ENCODE results near the gene NEK10. TPM values are rescaled to one million over a fixed set of nuclear protein-coding genes. Genes with fewer than 3 reads are reported as not detected.

Gene NEK10
- total RNA-seq (0.36 and 0.49 TPM in 2 replicates), polyA plus RNA-seq (0.49 and 0.55 TPM in 2 replicates), polyA minus RNA-seq (0.60 and 1.5 TPM in 2 replicates)
- 1.4 TPM for total RNA-seq (2013)

- intact Hi-C loops (cut with micrococcal nuclease), result loop anchor here (1.0 to 2.0 kb wide), 3 partner anchors 10 to 980 kb away; partner anchors contain the start of genes AZI2, SLC4A7 and ZCWPW2
- Mint-ChIP-seq H3K27me3 (peaks cover 3% of the 10 kb centered on the region), H3K27ac (peak within 1 kb of the TSS; percentile 78), H3K4me3 (peak within 1 kb of the TSS; percentile 94), H3K9me3 (ENCODE audit: insufficient read depth) (no peaks in the 10 kb centered on the region), H3K4me1 (peaks cover 17% of the 10 kb centered on the region)
- no peak for TF ChIP-seq EZH2 (IDR thresholded peaks at IDR 0.05; ENCODE audit: borderline replicate concordance, insufficient read depth, low read depth, low read length, poor library complexity, severe bottlenecking)
- no peak for TF ChIP-seq CTCF (IDR thresholded peaks at IDR 0.05)
- 1% methylated on average over 48 of the region's 48 CpGs for WGBS (ENCODE audit: insufficient coverage)
- DNase-seq (peak; percentile 92), ATAC-seq (ENCODE audit: low read depth) (peak; percentile 98)
- peak within 1 kb of the TSS; percentile 73 for H2AFZ ChIP-seq (ENCODE audit: insufficient read depth, low read depth, low read length, poor library complexity, severe bottlenecking)
- H3K27me3 ChIP-seq (replicated peaks in 1 of 4; ENCODE audit: control extremely low read depth in 1 of 4, control insufficient read depth in 3 of 4, insufficient read depth in 4 of 4, low read length in 3 of 4), result no peaks in the 10 kb centered on the region
- H3K4me1 ChIP-seq (ENCODE audit: control insufficient read depth in 2 of 2, insufficient read depth in 2 of 2, low read length in 2 of 2), result peaks cover 7 to 14% of the 10 kb centered on the region in 2 donors
- ChIA-PET CTCF (interaction anchor here (0.6 to 1.8 kb wide), 4 partner anchors 9 to 1747 kb away, joined by 3 to 10 read pairs (median 4); no protein-coding TSS in a partner anchor), POLR2A (no interaction called here)
- peak within 1 kb of the TSS; percentile 71 for H3K9ac ChIP-seq (ENCODE audit: low read length)
- peak within 1 kb of the TSS; percentile 52 to 69 (median 61) for H3K4me3 ChIP-seq (ENCODE audit: control extremely low read depth in 1 of 5, extremely low read depth in 1 of 5, insufficient read depth in 1 of 5, low read depth in 2 of 5, low read length in 4 of 5)
- H3K36me3 ChIP-seq (replicated peaks in 1 of 2; ENCODE audit: control extremely low read depth in 1 of 2, control insufficient read depth in 1 of 2, extremely low read depth in 1 of 2, insufficient read depth in 2 of 2, low read length in 1 of 2), result no peaks in the 10 kb centered on the region
- no peaks in the 10 kb centered on the region for H3K9me3 ChIP-seq (ENCODE audit: control extremely low read depth in 1 of 3, control insufficient read depth in 2 of 3, insufficient read depth in 1 of 3, low read length in 2 of 3)
- no peak within 1 kb of the TSS for H3K27ac ChIP-seq (ENCODE audit: low read length in 2 of 2)
- no peaks in the 10 kb centered on the region for H4K20me1 ChIP-seq (ENCODE audit: control insufficient read depth, insufficient read depth, low read length, poor library complexity, severe bottlenecking)
- H3K4me2 ChIP-seq (replicated peaks; ENCODE audit: low read depth, low read length, poor library complexity, severe bottlenecking), result peak within 1 kb of the TSS; percentile 92
- H3K79me2 ChIP-seq (ENCODE audit: control insufficient read depth, insufficient read depth, low read length), result no peaks in the 10 kb centered on the region
Observed at GRCh38 chr3:27368831-27369607, at the start of gene NEK10. Gene NEK10 (minus strand): TSS chr3:27369383. CDS start chr3:27352882, 16,501 bp downstream.

GRCh38 chr3:27415202-27415601 is 46.0 kb upstream of the NEK10 start:
- Histone ChIP-seq H3K4me3 (ENCODE audit: control extremely low read depth in 1 of 5, extremely low read depth in 1 of 5, insufficient read depth in 1 of 5, low read depth in 2 of 5, low read length in 4 of 5) (no peak overlapping the region), H3K4me1 (ENCODE audit: control insufficient read depth in 2 of 2, insufficient read depth in 2 of 2, low read length in 2 of 2) (no peaks in the 10 kb centered on the region), H3K79me2 (ENCODE audit: control insufficient read depth, insufficient read depth, low read length) (no peaks in the 10 kb centered on the region), H3K36me3 (replicated peaks in 1 of 2; ENCODE audit: control extremely low read depth in 1 of 2, control insufficient read depth in 1 of 2, extremely low read depth in 1 of 2, insufficient read depth in 2 of 2, low read length in 1 of 2) (peaks cover 14 to 31% of the 10 kb centered on the region in 2 experiments), H3K4me2 (replicated peaks; ENCODE audit: low read depth, low read length, poor library complexity, severe bottlenecking) (no peak overlapping the region), H3K27ac (ENCODE audit: low read length in 2 of 2) (no peak overlapping the region), H3K9me3 (ENCODE audit: control extremely low read depth in 1 of 3, control insufficient read depth in 2 of 3, insufficient read depth in 1 of 3, low read length in 2 of 3) (no peaks in the 10 kb centered on the region), H3K27me3 (replicated peaks in 1 of 4; ENCODE audit: control extremely low read depth in 1 of 4, control insufficient read depth in 3 of 4, insufficient read depth in 4 of 4, low read length in 3 of 4) (no peaks in the 10 kb centered on the region), H4K20me1 (ENCODE audit: control insufficient read depth, insufficient read depth, low read length, poor library complexity, severe bottlenecking) (no peaks in the 10 kb centered on the region), H2AFZ (ENCODE audit: insufficient read depth, low read depth, low read length, poor library complexity, severe bottlenecking) (no peak overlapping the region), H3K9ac (ENCODE audit: low read length) (no peak overlapping the region)
- ChIA-PET POLR2A (no interaction called here), CTCF (no interaction called here)
- ATAC-seq (ENCODE audit: low read depth) (no peak), DNase-seq (no peak)
- intact Hi-C loops (cut with micrococcal nuclease), result loop anchor here (5.0 kb wide), 1 partner anchor 37 kb away; no protein-coding TSS in a partner anchor
- Mint-ChIP-seq H3K9me3 (ENCODE audit: insufficient read depth) (no peaks in the 10 kb centered on the region), H3K4me1 (peaks cover 3% of the 10 kb centered on the region), H3K27me3 (no peaks in the 10 kb centered on the region), H3K27ac (no peak overlapping the region), H3K4me3 (no peak overlapping the region)
- no peak for TF ChIP-seq EZH2 (IDR thresholded peaks at IDR 0.05; ENCODE audit: borderline replicate concordance, insufficient read depth, low read depth, low read length, poor library complexity, severe bottlenecking)
- no peak for TF ChIP-seq CTCF (IDR thresholded peaks at IDR 0.05)
- WGBS (ENCODE audit: insufficient coverage), result 91% methylated on average over 1 of the region's 1 CpG

Data from B cell (primary cell).